NT2/D1 (cell line): ENCODE data around the gene PDCD7.

Experiments used
- SUZ12 ChIP-seq: IDR thresholded peaks from 2 replicates; pipeline ENCODE4 v1.6.1; 2011; ENCODE audit not compliant: insufficient read length, insufficient read depth; ENCODE audit errors: extremely low read depth
- ZNF274 ChIP-seq: IDR thresholded peaks from 2 replicates; pipeline ENCODE4 v1.6.1; 2011; ENCODE audit warnings: mild to moderate bottlenecking, low read depth, low read length

GRCh38 chr15:65081270-65081669 lies 52.3 kb downstream of the PDCD7 start:
- TF ChIP-seq ZNF274 (no peak), SUZ12 (no peak)
